ENCODE data around the gene SCO2. TPM values are rescaled to one million over a fixed set of nuclear protein-coding genes. Genes with fewer than 3 reads are reported as not detected.

The SCO2 gene
- total RNA-seq, 4 donors from 2014 or later, result 2.5 to 3.9 (median 3.3) TPM; not detected in 1

GRCh38 chr22:50486561-50487289 is 38.7 kb downstream of the SCO2 start, which contains the start of gene MIOX:
Gene MIOX (plus strand): TSS chr22:50486859. CDS start chr22:50486898, 39 bp downstream.
- WGBS, 2 donors, result 61 to 76% methylated on average over 10 to 20 of the region's 23 CpGs

GRCh38 chr22:50485221-50486131 is 39.9 kb downstream of the SCO2 start:
- DNase-seq (ENCODE audit: low spot score in 2 of 2), result no peak
- 65 to 70% methylated on average over 29 of the region's 29 CpGs for WGBS, 2 donors
- peaks cover 0 to 14% (median 7%) of the 10 kb centered on the region in 4 donors for H3K4me1 ChIP-seq
- TF ChIP-seq EP300 (IDR thresholded peaks at IDR 0.05) (no peak), CTCF (IDR thresholded peaks at IDR 0.05) (no peak), POLR2A (IDR thresholded peaks at IDR 0.05) (no peak)
- H3K4me3 ChIP-seq, result no peak overlapping the region
- no peaks in the 10 kb centered on the region for H3K9me3 ChIP-seq
- H3K27ac ChIP-seq, result no peak overlapping the region
- H3K36me3 ChIP-seq, result no peaks in the 10 kb centered on the region
- peaks cover 4 to 55% of the 10 kb centered on the region in 2 donors for H3K27me3 ChIP-seq

More at GRCh38 chr22:50486561-50487289, 38.7 kb downstream of the SCO2 start, which contains the start of gene MIOX:
- Histone ChIP-seq H3K4me3 (no peak within 1 kb of the TSS), H3K27me3 (peaks cover 4 to 44% of the 10 kb centered on the region in 2 donors), H3K9me3 (no peaks in the 10 kb centered on the region), H3K27ac (no peak within 1 kb of the TSS), H3K4me1 (peaks cover 0 to 9% (median 2%) of the 10 kb centered on the region in 4 donors), H3K36me3 (no peaks in the 10 kb centered on the region)
- DNase-seq (ENCODE audit: low spot score in 2 of 2), result no peak
- TF ChIP-seq POLR2A (IDR thresholded peaks at IDR 0.05) (no peak), CTCF (IDR thresholded peaks at IDR 0.05) (no peak), EP300 (IDR thresholded peaks at IDR 0.05) (no peak)

GRCh38 chr22:50483977-50484853 is 41.2 kb downstream of the SCO2 start:
- 77 to 87% methylated on average over 25 to 26 of the region's 31 CpGs for WGBS, 2 donors
- DNase-seq (ENCODE audit: low spot score in 2 of 2), result no peak
- no peaks in the 10 kb centered on the region for H3K36me3 ChIP-seq
- no peak for TF ChIP-seq CTCF (IDR thresholded peaks at IDR 0.05)
- no peak for TF ChIP-seq EP300 (IDR thresholded peaks at IDR 0.05)
- no peak for TF ChIP-seq POLR2A (IDR thresholded peaks at IDR 0.05)
- H3K9me3 ChIP-seq, result no peaks in the 10 kb centered on the region
- H3K27ac ChIP-seq, result no peak overlapping the region
- H3K27me3 ChIP-seq, result peaks cover 4 to 62% of the 10 kb centered on the region in 2 donors
- peaks cover 0 to 14% (median 7%) of the 10 kb centered on the region in 4 donors for H3K4me1 ChIP-seq
- H3K4me3 ChIP-seq, result no peak overlapping the region

- H3K27ac ChIP-seq, result no peak overlapping the region
- H3K4me3 ChIP-seq, result no peak overlapping the region
- H3K9me3 ChIP-seq, result no peaks in the 10 kb centered on the region
- H3K27me3 ChIP-seq, result peaks cover 4 to 58% of the 10 kb centered on the region in 2 donors
- WGBS, 2 donors, result 82 to 86% methylated on average over 1 to 2 of the region's 8 CpGs
- TF ChIP-seq EP300 (IDR thresholded peaks at IDR 0.05), result no peak
- no peak for TF ChIP-seq CTCF (IDR thresholded peaks at IDR 0.05)
- TF ChIP-seq POLR2A (IDR thresholded peaks at IDR 0.05), result no peak
- no peak for DNase-seq (ENCODE audit: low spot score in 2 of 2)
- peaks cover 0 to 14% (median 7%) of the 10 kb centered on the region in 4 donors for H3K4me1 ChIP-seq
- no peaks in the 10 kb centered on the region for H3K36me3 ChIP-seq
Observed at GRCh38 chr22:50483556-50483955, 41.8 kb downstream of the SCO2 start.

Measured in tibial nerve (tissue), 4 donors.